Stimulated activated CD8-positive, alpha-beta memory T cell treated with anti-CD3 and anti-CD28 coated beads, Interleukin-7, amount 100 ng/mL, for 48 hours (primary cell): ENCODE data around the gene SLC66A3.

Experiments
- DNase-seq, 2 donors: peaks; one replicate each; pipeline ENCODE4 v3.0.0-alpha.2; 2020; ENCODE audit warnings: low read depth in 1 of 2; ENCODE audit errors: extremely low read depth in 1 of 2

SLC66A3 gene

GRCh38 chr2:11208083-11208482 lies 52.8 kb downstream of the SLC66A3 start:
- DNase-seq, result no peak

- no peak for DNase-seq
These were observed 57.4 kb downstream of the SLC66A3 start for GRCh38 chr2:11212645-11213044.

GRCh38 chr2:11213090-11213638 lies 57.9 kb downstream of the SLC66A3 start:
- DNase-seq, result no peak

GRCh38 chr2:11213975-11214374 lies 58.7 kb downstream of the SLC66A3 start:
- no peak for DNase-seq

- DNase-seq, result no peak
These were observed 59.5 kb downstream of the SLC66A3 start for GRCh38 chr2:11214770-11215169.

- DNase-seq, result no peak
These were observed 60.1 kb downstream of the SLC66A3 start for GRCh38 chr2:11215407-11215806.

- no peak for DNase-seq
These were observed 65.2 kb downstream of the SLC66A3 start for GRCh38 chr2:11220445-11220844.

GRCh38 chr2:11222845-11223244 lies 67.6 kb downstream of the SLC66A3 start:
- DNase-seq, result no peak

GRCh38 chr2:11224887-11225286 lies 69.6 kb downstream of the SLC66A3 start:
- DNase-seq, result no peak

- DNase-seq, result no peak
These were observed 72.3 kb downstream of the SLC66A3 start for GRCh38 chr2:11227595-11227994.
